ENCODE data around the gene TRAF2.

Gene TRAF2

GRCh38 chr9:136903041-136903554, 16.8 kb downstream of the TRAF2 start:
- Histone ChIP-seq H3K27me3 (no peaks in the 10 kb centered on the region), H3K9me3 (replicated peaks in 1 of 11) (no peaks in the 10 kb centered on the region; a peak in 1 of 22 replicates), H3K4me3 (no peak overlapping the region), H4K20me1 (peaks cover 11 to 96% (median 75%) of the 10 kb centered on the region in 11 experiments; a peak in 21 of 22 replicates), H3K27ac (no peak overlapping the region), H3K4me2 (no peak overlapping the region; a peak in 1 of 22 replicates), H3K9ac (peak overlapping the region in 1 of 11 experiments; percentile 42; a peak in 1 of 22 replicates), H3K4me1 (peaks cover 15 to 31% (median 23%) of the 10 kb centered on the region in 10 experiments), H3K36me3 (peaks cover 87 to 100% (median 100%) of the 10 kb centered on the region in 11 experiments)
- TF ChIP-seq Cebpa-rat (IDR thresholded peaks at IDR 0.05) = no peak

GRCh38 chr9:136906266-136906665, 19.9 kb downstream of the TRAF2 start:
- TF ChIP-seq Cebpa-rat (IDR thresholded peaks at IDR 0.05) = no peak
- peaks cover 5 to 96% (median 62%) of the 10 kb centered on the region in 11 experiments; a peak in 20 of 22 replicates for H4K20me1 ChIP-seq
- peaks cover 84 to 100% (median 100%) of the 10 kb centered on the region in 11 experiments for H3K36me3 ChIP-seq
- no peak overlapping the region for H3K9ac ChIP-seq
- H3K4me3 ChIP-seq = no peak overlapping the region
- H3K9me3 ChIP-seq (replicated peaks in 1 of 11) = no peaks in the 10 kb centered on the region; a peak in 1 of 22 replicates
- no peak overlapping the region for H3K4me2 ChIP-seq
- H3K27ac ChIP-seq = no peak overlapping the region
- peaks cover 13 to 27% (median 15%) of the 10 kb centered on the region in 10 experiments for H3K4me1 ChIP-seq
- H3K27me3 ChIP-seq = no peaks in the 10 kb centered on the region

GRCh38 chr9:136907011-136907914, 20.9 kb downstream of the TRAF2 start:
- peak overlapping the region in 2 of 11 experiments; percentile 1 to 2; a peak in 1 of 22 replicates for H3K9ac ChIP-seq
- H3K27ac ChIP-seq = no peak overlapping the region
- no peaks in the 10 kb centered on the region for H3K27me3 ChIP-seq
- H3K9me3 ChIP-seq (replicated peaks in 1 of 11) = no peaks in the 10 kb centered on the region; a peak in 1 of 22 replicates
- no peak for TF ChIP-seq Cebpa-rat (IDR thresholded peaks at IDR 0.05)
- H3K4me3 ChIP-seq = no peak overlapping the region
- H3K4me1 ChIP-seq = peaks cover 3 to 17% (median 6%) of the 10 kb centered on the region in 10 experiments; a peak in 18 of 20 replicates
- H4K20me1 ChIP-seq = peaks cover under 1 to 90% (median 53%) of the 10 kb centered on the region in 11 experiments; a peak in 20 of 22 replicates
- no peak overlapping the region for H3K4me2 ChIP-seq
- peaks cover 81 to 100% (median 99%) of the 10 kb centered on the region in 11 experiments for H3K36me3 ChIP-seq

GRCh38 chr9:136910197-136910900, 24.0 kb downstream of the TRAF2 start:
- H3K4me1 ChIP-seq = peaks cover 0 to 7% (median 0%) of the 10 kb centered on the region in 10 experiments; a peak in 3 of 20 replicates
- H3K9ac ChIP-seq = no peak overlapping the region
- H3K27ac ChIP-seq = no peak overlapping the region
- peaks cover 0 to 84% (median 52%) of the 10 kb centered on the region in 11 experiments; a peak in 18 of 22 replicates for H4K20me1 ChIP-seq
- H3K4me2 ChIP-seq = no peak overlapping the region
- no peaks in the 10 kb centered on the region for H3K27me3 ChIP-seq
- no peak overlapping the region for H3K4me3 ChIP-seq
- H3K9me3 ChIP-seq (replicated peaks in 1 of 11) = no peaks in the 10 kb centered on the region; a peak in 1 of 22 replicates
- H3K36me3 ChIP-seq = peaks cover 84 to 100% (median 98%) of the 10 kb centered on the region in 11 experiments
- TF ChIP-seq Cebpa-rat (IDR thresholded peaks at IDR 0.05) = no peak

GRCh38 chr9:136910901-136911245, 24.6 kb downstream of the TRAF2 start:
- Histone ChIP-seq H3K4me2 (no peak overlapping the region), H3K9ac (no peak overlapping the region), H3K9me3 (replicated peaks in 1 of 11) (no peaks in the 10 kb centered on the region; a peak in 1 of 22 replicates), H3K36me3 (peaks cover 87 to 100% (median 98%) of the 10 kb centered on the region in 11 experiments), H3K27me3 (no peaks in the 10 kb centered on the region), H3K27ac (no peak overlapping the region), H3K4me1 (0 out of 20 replicates have a peak, but pooled peaks cover 0 to 6% (median 0%) of the 10 kb centered on the region in 10 experiments), H3K4me3 (no peak overlapping the region), H4K20me1 (peaks cover 0 to 85% (median 58%) of the 10 kb centered on the region in 11 experiments; a peak in 18 of 22 replicates)
- TF ChIP-seq Cebpa-rat (IDR thresholded peaks at IDR 0.05) = no peak

GRCh38 chr9:136913701-136914438, 27.6 kb downstream of the TRAF2 start:
- Histone ChIP-seq H3K9ac (0 out of 22 replicates have a peak overlapping the region, but pooled peaks of 1 of the 11 experiments have one; percentile 13), H3K36me3 (peaks cover 86 to 100% (median 97%) of the 10 kb centered on the region in 11 experiments)

GRCh38 chr9:136915632-136916329, 29.5 kb downstream of the TRAF2 start:
- no peaks in the 10 kb centered on the region for H3K27me3 ChIP-seq
- H4K20me1 ChIP-seq = peaks cover 0 to 63% (median 38%) of the 10 kb centered on the region in 11 experiments; a peak in 17 of 22 replicates
- TF ChIP-seq Cebpa-rat (IDR thresholded peaks at IDR 0.05) = no peak
- H3K9ac ChIP-seq = no peak overlapping the region; a peak in 1 of 22 replicates
- no peak overlapping the region for H3K4me2 ChIP-seq
- H3K4me1 ChIP-seq = no peaks in the 10 kb centered on the region
- no peaks in the 10 kb centered on the region for H3K9me3 ChIP-seq (replicated peaks in 1 of 11)
- H3K36me3 ChIP-seq = peaks cover 83 to 100% (median 97%) of the 10 kb centered on the region in 11 experiments
- H3K4me3 ChIP-seq = no peak overlapping the region
- no peak overlapping the region for H3K27ac ChIP-seq

More at GRCh38 chr9:136913701-136914438, 27.6 kb downstream of the TRAF2 start:
- TF ChIP-seq Cebpa-rat (IDR thresholded peaks at IDR 0.05) = no peak
- Histone ChIP-seq H4K20me1 (peaks cover 0 to 76% (median 55%) of the 10 kb centered on the region in 11 experiments; a peak in 19 of 22 replicates), H3K4me3 (no peak overlapping the region), H3K4me2 (no peak overlapping the region), H3K27me3 (no peaks in the 10 kb centered on the region), H3K9me3 (replicated peaks in 1 of 11) (no peaks in the 10 kb centered on the region), H3K4me1 (no peaks in the 10 kb centered on the region), H3K27ac (peak overlapping the region in 1 of 11 experiments; percentile 15; a peak in 1 of 22 replicates)
